H1 (cell line): ENCODE measurements around the gene CNNM4. TPM values are rescaled to one million over a fixed set of nuclear protein-coding genes. Genes with fewer than 3 reads are reported as not detected.

Experiments used
- CTCF ChIA-PET: fragments of 300-600 bp; sonication (Branson Sonifier 250); formaldehyde crosslinking; loops from one replicate; lab custom pipeline; 2021; ENCODE audit not compliant: partially characterized antibody; lab: Charles Lee
- POLR2A ChIA-PET: fragments of 300-600 bp; sonication (Branson Sonifier 250); formaldehyde crosslinking; loops from one replicate; lab custom pipeline; 2021; ENCODE audit warnings: inconsistent platforms; ENCODE audit not compliant: partially characterized antibody; lab: Charles Lee
- DNase-seq, 2 experiments: peaks; one replicate each; pipeline versions ENCODE4 v3.0.0 to v3.0.0-alpha.2; 2010 to 2022; ENCODE audit warnings: low spot score in 2 of 2, low read depth in 1 of 2, mixed read lengths in 1 of 2
- FAIRE-seq: peaks from 2 replicates; lab custom pipeline; 2011; peaks lifted over from hg19 to GRCh38; lab: Jason Lieb, UNC
- H2AFZ ChIP-seq: 2 replicates; pipeline ENCODE4 v1.8.1; 2012; ENCODE audit warnings: low read length, inconsistent platforms
- H2AK5ac ChIP-seq: 2 replicates; pipeline ENCODE4 v1.6.1; 2013; ENCODE audit warnings: low read depth, low read length
- H2BK120ac ChIP-seq: replicated peaks from 2 replicates; pipeline ENCODE3; 2013; ENCODE audit warnings: low read depth, low read length, inconsistent platforms
- H2BK12ac ChIP-seq: 2 replicates; pipeline ENCODE4 v1.6.1; 2013; ENCODE audit warnings: low read depth, low read length
- H2BK15ac ChIP-seq: 2 replicates; pipeline ENCODE4 v1.6.1; 2013; ENCODE audit warnings: low read length
- H2BK20ac ChIP-seq: 2 replicates; pipeline ENCODE4 v1.6.1; 2013; ENCODE audit warnings: low read length
- H2BK5ac ChIP-seq: 2 replicates; pipeline ENCODE4 v1.6.1; 2013; ENCODE audit warnings: low read depth, low read length
- H3K14ac ChIP-seq: 2 replicates; pipeline ENCODE4 v1.6.1; 2013; ENCODE audit warnings: inconsistent platforms; ENCODE audit not compliant: insufficient read length
- H3K18ac ChIP-seq: 2 replicates; pipeline ENCODE4 v1.6.1; 2013; ENCODE audit warnings: low read length; ENCODE audit errors: extremely low read depth
- H3K23ac ChIP-seq: 2 replicates; pipeline ENCODE4 v1.6.1; 2013; ENCODE audit warnings: inconsistent platforms; ENCODE audit not compliant: insufficient read length
- H3K23me2 ChIP-seq: 2 replicates; pipeline ENCODE4 v1.6.1; 2013; ENCODE audit warnings: low read depth, low read length
- H3K27ac ChIP-seq: 2 replicates; pipeline ENCODE4 v1.6.1; 2011; ENCODE audit warnings: low read depth, low read length, inconsistent platforms
- H3K27me3 ChIP-seq, 4 experiments: replicated peaks in 1 of 4; 1 replicate in 1 of 4; 2 replicates in 3 of 4; pipeline versions ENCODE4 v1.6.1 to v1.8.1; 2011 to 2013; ENCODE audit warnings: low read length in 3 of 4, mild to moderate bottlenecking in 3 of 4, inconsistent platforms in 2 of 4, mixed read lengths in 2 of 4, moderate library complexity in 1 of 4; ENCODE audit not compliant: control insufficient read depth in 3 of 4, insufficient read depth in 3 of 4; ENCODE audit errors: extremely low read depth in 1 of 4
- H3K36me3 ChIP-seq, 4 experiments: 2 replicates each; pipeline versions ENCODE4 v1.6.1 to v1.8.1; 2011 to 2013; ENCODE audit warnings: mild to moderate bottlenecking in 4 of 4, low read length in 3 of 4, moderate library complexity in 2 of 4, control low read depth in 1 of 4, inconsistent platforms in 1 of 4; ENCODE audit not compliant: insufficient read depth in 4 of 4, control insufficient read depth in 2 of 4
- H3K4ac ChIP-seq: replicated peaks from 2 replicates; pipeline ENCODE3; 2013; ENCODE audit warnings: low read length, low read depth, mixed read lengths, inconsistent platforms; ENCODE audit not compliant: insufficient read length
- H3K4me1 ChIP-seq, 4 experiments: replicated peaks in 1 of 4; 1 replicate in 1 of 4; 2 replicates in 3 of 4; pipeline versions ENCODE4 v1.6.1 to v1.8.1; 2011 to 2013; ENCODE audit warnings: low read length in 3 of 4, inconsistent platforms in 2 of 4, mixed read lengths in 1 of 4; ENCODE audit not compliant: insufficient read depth in 4 of 4, control insufficient read depth in 3 of 4
- H3K4me2 ChIP-seq, 2 experiments: 2 replicates each; pipeline versions ENCODE4 v1.6.1 to v1.8.1; 2011 to 2013; ENCODE audit warnings: low read depth in 2 of 2, low read length in 2 of 2, control low read depth in 1 of 2, inconsistent platforms in 1 of 2, mild to moderate bottlenecking in 1 of 2; ENCODE audit not compliant: insufficient read depth in 1 of 2
- H3K4me3 ChIP-seq, 4 experiments: fragments of 200-600, 300-600 bp in 1 of 4; sonication (generic), shearing (Covaris generic), sonication (Bioruptor Twin) in 1 of 4; 2 replicates each; pipeline versions ENCODE4 v1.5.1 to v1.8.1; 2011 to 2016; ENCODE audit warnings: low read length in 4 of 4, low read depth in 3 of 4, control low read depth in 2 of 4, inconsistent platforms in 2 of 4, mild to moderate bottlenecking in 2 of 4, mixed read lengths in 1 of 4, moderate library complexity in 1 of 4; ENCODE audit not compliant: insufficient read depth in 2 of 4; ENCODE audit errors: extremely low read depth in 1 of 4
- H3K56ac ChIP-seq: replicated peaks from 2 replicates; pipeline ENCODE3; 2013; ENCODE audit warnings: low read depth, mild to moderate bottlenecking, mixed read lengths, low read length, inconsistent platforms; ENCODE audit not compliant: insufficient read length
- H3K79me1 ChIP-seq: 2 replicates; pipeline ENCODE4 v1.6.1; 2013; ENCODE audit warnings: low read depth, low read length, control low read depth
- H3K79me2 ChIP-seq, 2 experiments: 2 replicates each; pipeline versions ENCODE4 v1.6.1 to v1.8.1; 2012 to 2013; ENCODE audit warnings: low read length in 2 of 2, mild to moderate bottlenecking in 2 of 2, inconsistent platforms in 1 of 2; ENCODE audit not compliant: insufficient read depth in 2 of 2, control insufficient read depth in 1 of 2
- H3K9ac ChIP-seq, 4 experiments: replicated peaks in 1 of 4; 1 replicate in 1 of 4; 2 replicates in 3 of 4; pipeline versions ENCODE4 v1.6.1 to v1.8.1; 2011 to 2013; ENCODE audit warnings: low read depth in 3 of 4, low read length in 3 of 4, control low read depth in 2 of 4, mild to moderate bottlenecking in 2 of 4, moderate library complexity in 2 of 4, inconsistent platforms in 1 of 4; ENCODE audit errors: extremely low read depth in 1 of 4
- H3K9me3 ChIP-seq, 2 experiments: 2 replicates each; pipeline versions ENCODE4 v1.6.1 to v1.8.1; 2012 to 2013; ENCODE audit warnings: mild to moderate bottlenecking in 2 of 2, moderate library complexity in 2 of 2, control low read depth in 1 of 2, inconsistent platforms in 1 of 2, low read depth in 1 of 2, low read length in 1 of 2, mixed read lengths in 1 of 2; ENCODE audit not compliant: insufficient read depth in 2 of 2
- H4K20me1 ChIP-seq, 2 experiments: replicated peaks in 1 of 2; 2 replicates each; pipeline versions ENCODE3 to v1.8.1; 2011 to 2013; ENCODE audit warnings: inconsistent platforms in 2 of 2, low read length in 2 of 2, mild to moderate bottlenecking in 1 of 2; ENCODE audit not compliant: insufficient read depth in 2 of 2, control insufficient read depth in 1 of 2
- H4K5ac ChIP-seq: 2 replicates; pipeline ENCODE4 v1.6.1; 2013; ENCODE audit warnings: low read length, low read depth, mixed read lengths, inconsistent platforms; ENCODE audit not compliant: insufficient read length
- H4K8ac ChIP-seq: 2 replicates; pipeline ENCODE4 v1.8.0; 2013; ENCODE audit warnings: mild to moderate bottlenecking, moderate library complexity, low read length, inconsistent platforms; ENCODE audit not compliant: insufficient read depth; ENCODE audit errors: extremely low read depth
- H4K91ac ChIP-seq: replicated peaks from 2 replicates; pipeline ENCODE3; 2013; ENCODE audit warnings: low read length, mixed read lengths, inconsistent platforms; ENCODE audit not compliant: insufficient read length
- CBX5 ChIP-seq: fragments of 300-800, 300-1000 bp; sonication (generic); IDR thresholded peaks from 2 replicates; pipeline ENCODE4 v1.7.1; 2016; ENCODE audit warnings: antibody characterized with exemption, low read length, low read depth
- CHD2 ChIP-seq: IDR thresholded peaks from 2 replicates; pipeline ENCODE4 v1.6.1; 2012; ENCODE audit warnings: low read length, improper control_type of control experiment
- RAD21 ChIP-seq, 2 experiments: IDR thresholded peaks in 1 of 2; conservative IDR thresholded peaks in 1 of 2; 2 replicates each; pipeline ENCODE4 v1.6.1; 2011; ENCODE audit warnings: low read depth in 2 of 2, low read length in 2 of 2, improper control_type of control experiment in 1 of 2, inconsistent platforms in 1 of 2, mild to moderate bottlenecking in 1 of 2, moderate library complexity in 1 of 2
- SAP30 ChIP-seq: fragments of 300-600 bp; sonication (generic); IDR thresholded peaks from 2 replicates; pipeline ENCODE4 v1.7.1; 2012; ENCODE audit warnings: low read length, moderate library complexity, mild to moderate bottlenecking, inconsistent platforms; ENCODE audit not compliant: insufficient read depth, insufficient replicate concordance
- SRF ChIP-seq: IDR thresholded peaks from 2 replicates; pipeline ENCODE4 v1.6.1; 2011; ENCODE audit warnings: mild to moderate bottlenecking, low read depth, low read length, moderate library complexity
- TAF7 ChIP-seq: optimal IDR thresholded peaks from 2 replicates; pipeline ENCODE3; 2011; ENCODE audit warnings: low read depth, mild to moderate bottlenecking, inconsistent platforms, low read length, moderate library complexity, borderline replicate concordance
- WGBS, 2 experiments: shearing (Covaris generic) in 1 of 2; methylation state at CpG; one replicate each; pipeline versions ENCODE4 v1.1.6 to v1.1.7; 2013 to 2015; ENCODE audit warnings: low lambda C conversion rate in 2 of 2, mixed read lengths in 2 of 2, inconsistent platforms in 1 of 2, low coverage in 1 of 2, missing lambda C conversion rate in 1 of 2; ENCODE audit not compliant: insufficient replicate concordance in 2 of 2, insufficient coverage in 1 of 2, insufficient read length in 1 of 2; ENCODE audit errors: extremely low coverage in 1 of 2, missing lambda C conversion rate in 1 of 2; 5-methylcytosine and 5-hydroxymethylcytosine counted together
- polyA plus RNA-seq, 7 experiments: library from polyadenylated mRNA; depleted of rRNA in 3 of 7; stranded (reverse) in 5 of 7; unstranded in 2 of 7; fragments of >200 nt in 5 of 7; fragments of 200-250 nt in 2 of 7; gene quantifications; 1 replicate in 5 of 7; 2 replicates in 1 of 7; 4 replicates in 1 of 7; pipeline versions ENCODE4 v1.2.1 to v1.2.3, GENCODE V29; 2011 to 2013; ENCODE audit warnings: missing spikeins in 2 of 7, mixed read lengths in 2 of 7
- total RNA-seq: library from RNA; stranded (reverse); fragmentation: NEBNext Ultra II Directional; extraction: Animal tissue kit (Norgen Biotek cat#: 25700); gene quantifications from 2 replicates; pipeline ENCODE4 v1.2.1, GENCODE V29; 2021

The CNNM4 gene
- total and polyA plus RNA-seq, 2 of the 8 experiments (the other 6 are each of a cell fraction or from before 2014, with no cell fraction given): 10.3 to 11.0 TPM

- CTCF ChIA-PET: interaction anchor here (0.6 kb wide), 1 partner anchor 132 kb away, joined by 3 read pairs; the partner anchor contains the start of gene ANKRD39
- TF ChIP-seq CHD2 (no peak), SRF (no peak), SAP30 (no peak), CBX5 (no peak), TAF7 (no peak), RAD21 (IDR thresholded peaks at IDR 0.05 in 1 of 2, conservative IDR thresholded peaks at IDR 0.05 in 1 of 2; ENCODE audit: low read depth in 2 of 2, low read length in 2 of 2) (no peak)
Observed at GRCh38 chr2:96726131-96726530, 34.6 kb upstream of the CNNM4 start.

More at GRCh38 chr2:96726131-96726530, 34.6 kb upstream of the CNNM4 start:
- Histone ChIP-seq H3K23ac (no peak overlapping the region), H3K4ac (no peak overlapping the region), H3K79me1 (no peaks in the 10 kb centered on the region), H3K36me3 (peaks cover 4 to 30% (median 23%) of the 10 kb centered on the region in 4 experiments; a peak in 6 of 8 replicates), H4K20me1 (peaks cover 2 to 3% of the 10 kb centered on the region in 2 experiments), H2BK20ac (no peak overlapping the region), H3K4me2 (no peak overlapping the region), H3K79me2 (no peaks in the 10 kb centered on the region), H3K9me3 (no peaks in the 10 kb centered on the region), H2AFZ (no peak overlapping the region), H2BK120ac (no peak overlapping the region), H2AK5ac (no peak overlapping the region), H3K27me3 (no peaks in the 10 kb centered on the region), H3K56ac (no peak overlapping the region), H3K18ac (no peak overlapping the region), H3K23me2 (no peaks in the 10 kb centered on the region), H2BK5ac (no peak overlapping the region), H2BK15ac (no peak overlapping the region), H4K8ac (no peak overlapping the region), H4K5ac (no peak overlapping the region), H3K4me1 (no peaks in the 10 kb centered on the region), H3K9ac (no peak overlapping the region), H4K91ac (no peak overlapping the region), H3K4me3 (no peak overlapping the region), H3K14ac (no peak overlapping the region), H2BK12ac (no peak overlapping the region), H3K27ac (no peak overlapping the region)
- POLR2A ChIA-PET: interaction anchor here (1.2 kb wide), 1 partner anchor 14 kb away, joined by 3 read pairs; no protein-coding TSS in a partner anchor
- FAIRE-seq: no peak
- 93% methylated on average over 4 of the region's 4 CpGs; no CpG with 5 or more reads in 1 of the 2 experiments for WGBS, 2 experiments
- no peak for DNase-seq
